Retinal pigment epithelial cell (primary cell): ENCODE data around the gene KANSL1.
"Not testable (repeated sequence)": the region's sequence is repeated elsewhere in the genome, so short reads cannot be mapped to it uniquely, and the experiment has no call there.

Experiments
- DNase-seq: peaks from one replicate; pipeline ENCODE4 v3.0.0-alpha.2; 2010; ENCODE audit warnings: low read depth
- H3K4me3 ChIP-seq: 2 replicates; pipeline ENCODE4 v1.5.1; 2011; ENCODE audit warnings: mild to moderate bottlenecking, low read length, control low read depth, moderate library complexity
- CTCF ChIP-seq: conservative IDR thresholded peaks from 2 replicates; pipeline ENCODE4 v1.5.1; 2011; ENCODE audit warnings: low read depth, low read length, control low read depth, inconsistent platforms

KANSL1 gene

GRCh38 chr17:46009681-46010596 lies 183.3 kb downstream of the KANSL1 start:
- no peak for TF ChIP-seq CTCF
- DNase-seq: no peak
- H3K4me3 ChIP-seq: no peak overlapping the region

GRCh38 chr17:46008591-46008990 lies 184.6 kb downstream of the KANSL1 start:
- H3K4me3 ChIP-seq: no peak overlapping the region
- DNase-seq: no peak
- TF ChIP-seq CTCF: no peak

- no peak for DNase-seq
- TF ChIP-seq CTCF: no peak
- H3K4me3 ChIP-seq: no peak overlapping the region
Observed at GRCh38 chr17:46007461-46007965, 185.7 kb downstream of the KANSL1 start.

- not testable (repeated sequence) for DNase-seq, H3K4me3 ChIP-seq
Observed at GRCh38 chr17:46006082-46006481, 187.1 kb downstream of the KANSL1 start.

GRCh38 chr17:46003907-46004748 lies 189.1 kb downstream of the KANSL1 start:
- H3K4me3 ChIP-seq: no peak overlapping the region
- DNase-seq: no peak
- no peak for TF ChIP-seq CTCF

GRCh38 chr17:46002973-46003316 lies 190.3 kb downstream of the KANSL1 start:
- no peak for TF ChIP-seq CTCF
- H3K4me3 ChIP-seq: no peak overlapping the region
- no peak for DNase-seq

GRCh38 chr17:46002311-46002972 lies 190.8 kb downstream of the KANSL1 start:
- TF ChIP-seq CTCF: peak; percentile 87
- no peak for DNase-seq
- H3K4me3 ChIP-seq: no peak overlapping the region
